Osteocyte (in vitro differentiated cells): ENCODE measurements around the gene PTPRK. TPM values are rescaled to one million over a fixed set of nuclear protein-coding genes. Genes with fewer than 3 reads are reported as not detected.

Source experiments
- DNase-seq: peaks from one replicate; pipeline ENCODE4 v3.0.0; 2021; ENCODE audit warnings: mixed read lengths; ENCODE audit not compliant: unreplicated experiment; ENCODE audit errors: extremely low spot score
- H3K27ac Mint-ChIP-seq: one replicate; pipeline ENCODE4 v1.8.0; 2021; ENCODE audit warnings: mild to moderate bottlenecking, mixed read lengths; ENCODE audit not compliant: unreplicated experiment
- H3K27me3 Mint-ChIP-seq: one replicate; pipeline ENCODE4 v1.8.0; 2021; ENCODE audit warnings: mixed read lengths; ENCODE audit not compliant: unreplicated experiment
- H3K36me3 Mint-ChIP-seq: one replicate; pipeline ENCODE4 v1.8.0; 2021; ENCODE audit warnings: mixed read lengths; ENCODE audit not compliant: unreplicated experiment
- H3K4me1 Mint-ChIP-seq: one replicate; pipeline ENCODE4 v1.8.0; 2021; ENCODE audit warnings: mixed read lengths; ENCODE audit not compliant: unreplicated experiment
- H3K4me3 Mint-ChIP-seq: one replicate; pipeline ENCODE4 v1.8.0; 2021; ENCODE audit warnings: mild to moderate bottlenecking, moderate library complexity, mixed read lengths; ENCODE audit not compliant: unreplicated experiment
- H3K9me3 Mint-ChIP-seq: one replicate; pipeline ENCODE4 v1.8.0; 2021; ENCODE audit warnings: mixed read lengths; ENCODE audit not compliant: unreplicated experiment
- total RNA-seq: library from RNA; stranded (reverse); gene quantifications from 2 replicates; pipeline ENCODE4 v1.2.1, GENCODE V29; 2021
- TF ChIP-seq, protein P1 (sequence below): fragments of 200-600 bp; sonication (generic); IDR thresholded peaks from 2 replicates; pipeline ENCODE4 v1.5.0; 2021; ENCODE audit warnings: antibody characterized with exemption, mild to moderate bottlenecking, moderate library complexity

PTPRK gene
- total RNA-seq, 1 donor from 2014 or later, result 130 TPM

DNA sequence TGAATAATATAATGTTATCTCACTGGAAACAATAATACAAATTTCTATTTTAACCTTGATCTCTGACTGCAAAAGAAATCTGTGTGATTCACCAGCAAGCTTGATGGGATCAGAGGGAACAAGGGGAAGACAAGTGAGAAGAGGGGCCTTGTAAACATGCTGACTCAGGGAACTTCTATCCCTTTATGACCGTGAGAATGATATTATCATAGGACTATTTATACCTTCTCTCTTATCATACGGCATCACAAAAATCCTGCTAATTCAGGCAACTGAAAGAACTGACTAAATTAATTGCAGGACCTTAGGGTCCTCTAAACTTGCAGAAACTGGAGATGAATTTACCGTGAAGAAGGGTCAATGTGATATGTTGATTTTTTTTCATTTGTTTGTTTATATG is 173.3 kb downstream of the PTPRK start:
- H3K27me3 Mint-ChIP-seq, result no peaks in the 10 kb centered on the region
- TF ChIP-seq, protein P1, sequence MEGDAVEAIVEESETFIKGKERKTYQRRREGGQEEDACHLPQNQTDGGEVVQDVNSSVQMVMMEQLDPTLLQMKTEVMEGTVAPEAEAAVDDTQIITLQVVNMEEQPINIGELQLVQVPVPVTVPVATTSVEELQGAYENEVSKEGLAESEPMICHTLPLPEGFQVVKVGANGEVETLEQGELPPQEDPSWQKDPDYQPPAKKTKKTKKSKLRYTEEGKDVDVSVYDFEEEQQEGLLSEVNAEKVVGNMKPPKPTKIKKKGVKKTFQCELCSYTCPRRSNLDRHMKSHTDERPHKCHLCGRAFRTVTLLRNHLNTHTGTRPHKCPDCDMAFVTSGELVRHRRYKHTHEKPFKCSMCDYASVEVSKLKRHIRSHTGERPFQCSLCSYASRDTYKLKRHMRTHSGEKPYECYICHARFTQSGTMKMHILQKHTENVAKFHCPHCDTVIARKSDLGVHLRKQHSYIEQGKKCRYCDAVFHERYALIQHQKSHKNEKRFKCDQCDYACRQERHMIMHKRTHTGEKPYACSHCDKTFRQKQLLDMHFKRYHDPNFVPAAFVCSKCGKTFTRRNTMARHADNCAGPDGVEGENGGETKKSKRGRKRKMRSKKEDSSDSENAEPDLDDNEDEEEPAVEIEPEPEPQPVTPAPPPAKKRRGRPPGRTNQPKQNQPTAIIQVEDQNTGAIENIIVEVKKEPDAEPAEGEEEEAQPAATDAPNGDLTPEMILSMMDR, result no peak
- no peak overlapping the region for H3K27ac Mint-ChIP-seq
- no peaks in the 10 kb centered on the region for H3K9me3 Mint-ChIP-seq
- H3K4me1 Mint-ChIP-seq, result peaks cover 18% of the 10 kb centered on the region
- peaks cover 8% of the 10 kb centered on the region for H3K36me3 Mint-ChIP-seq
- DNase-seq, result no peak
- no peak overlapping the region for H3K4me3 Mint-ChIP-seq

DNA sequence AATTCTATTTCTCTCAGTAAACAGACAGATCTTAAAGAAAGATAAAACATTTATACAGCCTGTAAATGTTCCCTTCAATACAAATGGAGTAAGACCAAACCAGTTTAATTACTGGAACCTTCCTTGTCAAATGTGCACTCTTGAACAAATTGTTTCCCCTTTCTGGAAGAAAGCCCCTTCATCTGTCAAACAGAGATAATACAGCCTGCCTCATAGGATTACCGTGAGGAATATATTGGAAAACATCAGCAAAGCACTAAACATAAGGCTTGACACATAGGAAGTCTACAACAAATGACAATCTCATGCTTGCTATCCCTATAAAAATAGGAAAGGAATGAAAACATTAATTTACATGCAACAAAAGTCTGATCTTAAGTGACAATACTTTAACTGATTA is 173.8 kb downstream of the PTPRK start:
- no peak for DNase-seq
- Mint-ChIP-seq H3K9me3 (no peaks in the 10 kb centered on the region), H3K27ac (no peak overlapping the region), H3K27me3 (no peaks in the 10 kb centered on the region), H3K36me3 (peaks cover 8% of the 10 kb centered on the region), H3K4me3 (no peak overlapping the region), H3K4me1 (peaks cover 18% of the 10 kb centered on the region)
- TF ChIP-seq, protein P1, result no peak

DNA sequence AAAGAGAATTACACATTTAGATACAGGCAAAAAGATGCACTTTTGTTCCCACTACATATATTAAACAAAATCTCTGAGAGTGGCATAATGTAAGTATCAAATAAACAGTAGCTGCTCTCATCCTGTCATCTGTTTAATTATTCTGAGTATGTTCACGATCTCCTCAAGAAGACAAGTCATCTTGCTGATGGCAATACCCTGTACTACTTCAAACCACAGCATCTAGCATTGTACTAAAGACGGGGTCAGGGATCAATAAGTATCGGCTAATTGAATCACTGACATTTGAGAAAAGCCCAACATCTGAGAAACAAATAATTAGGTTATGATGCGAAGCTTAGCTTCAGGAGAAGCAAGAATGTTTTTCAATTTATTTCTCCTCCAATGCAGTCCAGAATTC is 175.1 kb downstream of the PTPRK start:
- Mint-ChIP-seq H3K27ac (no peak overlapping the region), H3K4me1 (peaks cover 12% of the 10 kb centered on the region), H3K4me3 (no peak overlapping the region), H3K9me3 (no peaks in the 10 kb centered on the region), H3K27me3 (no peaks in the 10 kb centered on the region), H3K36me3 (peaks cover 6% of the 10 kb centered on the region)
- TF ChIP-seq, protein P1, result no peak
- no peak for DNase-seq

DNA sequence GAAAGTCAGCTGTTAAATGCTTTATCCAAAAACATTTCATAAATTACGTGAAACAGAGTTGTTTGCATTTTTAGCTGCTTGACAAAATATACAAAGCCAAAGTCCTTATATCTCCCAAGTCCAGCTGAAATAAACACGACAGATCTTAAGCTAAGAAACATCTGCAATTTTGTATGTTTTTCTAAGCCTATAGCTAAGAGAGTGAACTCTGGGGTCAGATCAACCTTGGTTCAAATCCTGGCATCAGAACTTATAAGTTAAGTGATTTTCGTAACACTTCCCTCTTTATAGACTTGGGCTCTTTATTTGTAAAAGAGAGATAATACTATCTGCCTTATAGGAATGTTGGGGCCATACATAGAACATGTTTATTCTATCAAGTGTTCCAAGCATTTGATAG is 176.7 kb downstream of the PTPRK start:
- no peak for DNase-seq
- no peaks in the 10 kb centered on the region for H3K27me3 Mint-ChIP-seq
- TF ChIP-seq, protein P1, result no peak
- no peaks in the 10 kb centered on the region for H3K9me3 Mint-ChIP-seq
- no peak overlapping the region for H3K27ac Mint-ChIP-seq
- no peak overlapping the region for H3K4me3 Mint-ChIP-seq
- peaks cover 22% of the 10 kb centered on the region for H3K4me1 Mint-ChIP-seq
- peaks cover 6% of the 10 kb centered on the region for H3K36me3 Mint-ChIP-seq

DNA sequence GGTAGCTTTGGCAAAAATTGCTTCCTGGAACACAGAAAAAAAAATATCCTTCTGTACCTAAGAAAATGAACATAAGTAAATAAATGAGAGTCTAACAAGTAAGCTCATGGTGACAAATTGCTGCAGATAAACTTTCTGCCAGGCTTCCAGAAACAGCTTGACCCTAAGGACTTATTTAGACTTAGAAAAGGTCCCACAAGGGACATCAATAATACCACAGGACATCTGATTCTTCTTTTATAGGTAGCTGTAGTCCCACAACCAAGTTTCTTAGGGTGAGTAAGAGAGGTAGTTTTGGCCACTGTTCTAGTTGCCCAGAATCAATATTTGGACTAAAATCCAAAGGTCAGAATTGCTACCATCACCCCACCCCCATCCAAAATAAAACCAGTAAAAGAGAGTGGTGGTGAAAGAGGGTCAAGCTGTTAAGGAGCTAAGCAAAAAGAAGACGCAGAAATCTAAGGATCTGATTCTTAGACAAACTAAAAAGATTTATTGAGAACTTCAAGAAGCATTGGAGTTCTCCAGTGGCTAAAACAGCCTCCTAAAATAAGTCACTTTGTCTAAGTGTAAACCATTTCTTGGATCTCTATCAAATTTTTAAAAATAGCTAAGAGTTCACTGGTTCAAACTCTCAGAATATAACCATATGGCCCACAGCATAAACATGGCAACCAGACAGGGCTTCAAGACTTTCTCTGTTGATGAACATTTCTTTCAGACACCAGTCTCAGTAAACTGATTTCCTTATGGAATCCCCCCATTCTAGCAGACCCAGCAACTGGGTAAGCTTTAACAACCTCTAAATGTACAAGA is 180.6 kb downstream of the PTPRK start:
- H3K27me3 Mint-ChIP-seq, result no peaks in the 10 kb centered on the region
- H3K4me1 Mint-ChIP-seq, result peaks cover 40% of the 10 kb centered on the region
- DNase-seq, result no peak
- peaks cover 3% of the 10 kb centered on the region for H3K36me3 Mint-ChIP-seq
- no peak overlapping the region for H3K27ac Mint-ChIP-seq
- no peaks in the 10 kb centered on the region for H3K9me3 Mint-ChIP-seq
- H3K4me3 Mint-ChIP-seq, result no peak overlapping the region
- TF ChIP-seq, protein P1, result no peak
